Measurements from ENCODE around the gene TAT.
"Not testable (repeated sequence)": the region's sequence is repeated elsewhere in the genome, so short reads cannot be mapped to it uniquely, and the experiment has no call there.

Gene TAT

DNA sequence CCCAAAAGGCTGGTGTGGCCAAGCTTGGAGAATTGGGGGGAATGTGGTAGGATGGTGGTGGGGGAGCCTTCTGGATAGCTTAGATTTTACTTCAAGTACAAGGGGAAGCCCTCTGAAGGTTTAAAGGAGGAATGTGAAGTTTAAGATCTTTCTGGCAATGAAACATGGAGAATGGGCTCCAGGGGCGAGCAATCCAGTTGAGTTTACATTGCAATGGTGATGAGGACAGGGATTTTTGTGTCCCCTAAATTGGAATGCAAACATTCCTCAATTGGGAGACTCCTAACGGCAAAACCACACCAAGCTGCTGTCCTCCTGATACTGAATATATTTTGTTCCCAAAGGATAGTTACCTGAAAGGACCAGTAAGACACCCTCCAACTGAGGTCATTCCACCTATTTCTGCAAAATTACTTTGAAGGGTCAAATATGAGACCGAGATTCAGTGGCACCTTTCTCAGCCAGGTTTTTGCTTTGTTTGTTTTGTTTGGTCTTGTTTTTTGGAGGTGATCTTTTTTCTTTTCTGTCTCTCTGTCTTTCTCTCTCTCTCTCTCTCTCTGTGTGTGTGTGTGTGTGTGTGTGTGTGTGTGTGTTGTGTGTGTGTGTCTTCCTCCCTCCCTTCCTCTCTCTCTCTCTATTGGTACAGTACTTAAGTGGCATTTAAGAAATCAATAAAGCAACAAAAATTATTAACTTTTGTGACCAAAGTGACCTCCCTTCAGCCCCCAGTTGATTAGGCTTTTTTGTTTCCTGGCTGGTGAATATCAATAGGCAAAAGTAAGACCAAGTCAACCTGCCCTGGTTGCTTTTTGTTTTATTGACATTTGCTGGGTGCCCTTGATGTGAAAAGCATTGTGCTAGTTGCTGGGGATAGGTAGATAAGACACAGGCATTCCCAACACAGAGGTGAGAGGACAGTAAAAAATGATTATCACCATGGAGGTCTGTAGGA, 16.4 kb upstream of the TAT start:
- POLR2A ChIA-PET (ENCODE audit: low non-redundant PET) = no interaction called here
- CTCF ChIA-PET = interaction anchor here (0.5 to 1.7 kb wide), 3 partner anchors 18 to 762 kb away, joined by 4 to 7 read pairs (median 4); no protein-coding TSS in a partner anchor

DNA sequence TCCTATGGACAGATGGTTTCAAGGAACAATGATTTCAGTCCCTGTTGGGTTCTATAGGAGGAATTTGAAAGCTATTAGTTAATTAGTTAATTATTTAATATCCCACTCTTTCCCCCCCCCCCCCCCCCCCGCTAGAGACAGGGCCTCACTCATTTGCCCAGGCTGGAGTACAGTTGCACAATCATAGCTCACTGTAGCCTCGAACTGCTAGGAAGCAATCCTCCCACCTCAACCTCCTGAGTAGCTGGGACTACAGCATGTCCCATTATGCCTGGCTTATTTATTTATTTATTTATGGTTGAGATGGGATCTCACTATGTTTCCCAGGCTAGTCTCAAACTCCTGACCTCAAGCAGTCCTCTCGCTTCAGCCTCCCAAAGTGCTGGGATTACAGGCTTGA, 15.0 kb upstream of the TAT start:
- ChIA-PET POLR2A (ENCODE audit: low non-redundant PET) (no interaction called here), CTCF (interaction anchor here (1.1 kb wide), 1 partner anchor 19 kb away, joined by 5 read pairs; no protein-coding TSS in a partner anchor)
- no peak overlapping the region for H3K27ac ChIP-seq
- DNase-seq (ENCODE audit: low spot score) = no peak
- no peak for TF ChIP-seq CTCF (conservative IDR thresholded peaks at IDR 0.05; ENCODE audit: low read depth)

More for the DNA sequence above, 16.4 kb upstream of the TAT start:
- no peak for TF ChIP-seq CTCF (conservative IDR thresholded peaks at IDR 0.05; ENCODE audit: low read depth)
- DNase-seq (ENCODE audit: low spot score) = no peak
- H3K27ac ChIP-seq = no peak overlapping the region

DNA sequence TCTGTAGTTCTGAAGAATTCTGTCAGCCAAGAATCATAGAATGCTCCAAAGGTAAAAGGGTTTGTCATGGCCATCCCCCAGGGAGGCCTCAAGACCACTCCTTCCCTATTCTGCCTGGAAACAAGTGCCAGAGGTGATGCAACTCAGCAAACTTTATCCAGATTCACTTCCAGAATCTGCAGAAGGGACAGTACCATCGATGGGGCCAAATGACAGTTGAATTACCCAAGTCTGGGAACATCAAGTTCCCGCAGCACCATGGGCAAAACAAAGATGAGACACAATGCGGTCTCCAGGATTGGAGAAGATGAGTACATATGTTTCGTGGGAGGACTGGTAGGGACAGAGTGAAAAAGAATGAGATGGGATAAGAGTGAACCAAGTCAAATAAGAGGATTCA, 13.7 kb upstream of the TAT start:
- no peak for DNase-seq (ENCODE audit: low spot score)
- POLR2A ChIA-PET (ENCODE audit: low non-redundant PET) = no interaction called here
- no peak for TF ChIP-seq CTCF (conservative IDR thresholded peaks at IDR 0.05; ENCODE audit: low read depth)
- CTCF ChIA-PET = no interaction called here
- no peak overlapping the region for H3K27ac ChIP-seq

- H3K27ac ChIP-seq; POLR2A ChIA-PET (ENCODE audit: low non-redundant PET); CTCF ChIA-PET; DNase-seq (ENCODE audit: low spot score): not testable (repeated sequence)
These were observed 13.2 kb upstream of the TAT start for GRCh38 chr16:71590071-71590470.

GRCh38 chr16:71589334-71589733, 12.4 kb upstream of the TAT start:
- POLR2A ChIA-PET (ENCODE audit: low non-redundant PET); H3K27ac ChIP-seq; CTCF ChIA-PET; DNase-seq (ENCODE audit: low spot score): not testable (repeated sequence)

GRCh38 chr16:71585318-71585703, 8.4 kb upstream of the TAT start:
- POLR2A ChIA-PET (ENCODE audit: low non-redundant PET) = no interaction called here
- no peak overlapping the region for H3K27ac ChIP-seq
- no peak for DNase-seq (ENCODE audit: low spot score)
- no peak for TF ChIP-seq CTCF (conservative IDR thresholded peaks at IDR 0.05; ENCODE audit: low read depth)
- CTCF ChIA-PET = interaction anchor here (0.6 to 0.9 kb wide), 2 partner anchors 36 to 931 kb away, joined by 3 to 4 read pairs; no protein-coding TSS in a partner anchor

DNA sequence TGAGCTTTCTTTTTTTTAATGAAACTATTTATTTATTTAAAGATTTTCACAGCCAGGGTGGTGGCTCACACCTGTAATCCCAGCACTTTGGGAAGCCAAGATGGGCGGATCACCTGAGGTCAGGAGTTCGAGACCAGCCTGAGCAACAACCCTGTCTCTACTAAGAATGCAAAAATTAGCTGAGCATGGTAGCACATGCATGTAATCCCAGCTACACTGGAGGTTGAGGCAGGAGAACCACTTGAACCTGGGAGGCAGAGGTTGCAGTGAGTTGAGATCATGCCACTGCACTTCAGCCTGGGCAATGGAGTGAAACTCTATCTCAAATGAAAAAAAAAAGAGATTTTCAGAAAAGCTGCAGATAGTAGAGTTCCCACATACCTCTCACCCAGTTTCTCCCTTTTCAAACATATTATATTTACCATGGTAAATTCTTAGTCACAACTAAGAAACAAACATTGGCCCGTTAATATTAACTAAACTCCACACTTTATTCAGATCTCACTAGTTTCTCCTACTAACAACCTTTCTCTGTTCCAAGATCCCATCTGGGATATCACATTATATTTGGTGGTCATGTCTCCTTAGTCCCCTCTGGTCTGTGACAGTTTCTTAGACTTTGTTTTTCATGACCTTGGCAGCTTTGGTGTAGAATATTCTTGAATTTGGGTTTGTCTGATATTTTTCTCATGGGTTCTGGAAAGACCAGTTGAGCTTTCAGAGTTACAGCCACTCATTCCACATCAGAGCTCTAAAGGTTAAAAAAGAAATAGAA, 7.8 kb upstream of the TAT start:
- POLR2A ChIA-PET (ENCODE audit: low non-redundant PET) = interaction anchor here (0.6 kb wide), 1 partner anchor 21 kb away, joined by 3 read pairs; no protein-coding TSS in a partner anchor
- no peak overlapping the region for H3K27ac ChIP-seq
- TF ChIP-seq CTCF (conservative IDR thresholded peaks at IDR 0.05; ENCODE audit: low read depth) = no peak
- CTCF ChIA-PET = interaction anchor here (0.9 to 1.1 kb wide), 2 partner anchors 26 to 35 kb away, joined by 3 to 4 read pairs; no protein-coding TSS in a partner anchor
- DNase-seq (ENCODE audit: low spot score) = no peak

GRCh38 chr16:71582553-71582848, 5.6 kb upstream of the TAT start:
- DNase-seq (ENCODE audit: low spot score); POLR2A ChIA-PET (ENCODE audit: low non-redundant PET): not testable (repeated sequence)
- CTCF ChIA-PET = interaction anchor here (0.6 kb wide), 1 partner anchor 29 kb away, joined by 6 read pairs; no protein-coding TSS in a partner anchor

More at GRCh38 chr16:71582553-71582848, 5.6 kb upstream of the TAT start:
- H3K27ac ChIP-seq = not testable (repeated sequence)

Data from RWPE1 (cell line).